Stimulated activated CD8-positive, alpha-beta memory T cell treated with anti-CD3 and anti-CD28 coated beads, Interleukin-4, amount 100 ng/mL, for 24 hours (primary cell): ENCODE results near the gene CLIP2.
"Not testable (repeated sequence)": the region's sequence is repeated elsewhere in the genome, so short reads cannot be mapped to it uniquely, and the experiment has no call there.

ENCODE experiments used
- DNase-seq: peaks from one replicate; pipeline ENCODE4 v3.0.0-alpha.2; 2020; ENCODE audit warnings: low read depth

CLIP2 gene

GRCh38 chr7:74405191-74405898 is 116.1 kb downstream of the CLIP2 start:
- DNase-seq: no peak

- no peak for DNase-seq
These were observed 116.8 kb downstream of the CLIP2 start for GRCh38 chr7:74405899-74406512.

DNA sequence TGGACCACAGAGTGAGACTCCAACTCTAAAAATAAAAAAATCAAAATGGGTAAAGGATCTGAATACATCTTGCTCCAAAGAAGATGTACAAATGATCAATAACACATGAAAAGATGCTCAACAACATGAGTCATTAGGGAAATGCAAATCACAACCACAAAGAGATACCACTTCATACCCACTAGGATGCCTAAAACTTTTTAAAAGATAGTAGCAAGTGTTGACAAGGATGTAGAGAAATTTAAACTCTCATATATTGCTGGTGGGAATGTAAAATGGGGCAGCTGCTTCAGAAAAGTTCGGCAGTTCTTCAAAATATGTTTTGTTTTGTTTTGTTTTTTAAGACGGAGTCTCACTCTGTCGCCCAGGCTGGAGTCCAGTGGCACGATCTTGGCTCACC is 118.8 kb downstream of the CLIP2 start:
- DNase-seq: no peak

DNA sequence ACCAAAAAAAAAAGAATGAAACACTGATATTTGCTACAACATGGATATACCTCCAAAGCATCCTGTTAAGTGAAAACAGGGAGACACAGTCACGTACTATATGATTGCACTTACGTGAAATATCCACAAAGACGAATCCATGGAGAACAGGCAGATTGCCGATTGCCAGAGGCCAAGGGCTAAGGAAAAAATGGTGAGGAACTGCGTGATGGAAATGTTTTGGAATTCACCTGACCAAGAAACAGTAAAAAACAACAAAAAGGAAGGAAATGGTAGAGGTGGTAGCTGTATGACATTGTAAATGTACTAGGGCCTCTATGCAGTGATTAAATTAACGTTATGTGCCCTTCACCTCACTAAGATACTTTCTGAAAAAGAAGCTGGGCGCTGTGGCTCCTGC is 120.4 kb downstream of the CLIP2 start:
- no peak for DNase-seq

- no peak for DNase-seq
These were observed 121.6 kb downstream of the CLIP2 start for GRCh38 chr7:74410772-74411171.

- DNase-seq: not testable (repeated sequence)
These were observed 122.4 kb downstream of the CLIP2 start for GRCh38 chr7:74411571-74411970.

GRCh38 chr7:74412056-74412455 is 122.8 kb downstream of the CLIP2 start:
- no peak for DNase-seq

DNA sequence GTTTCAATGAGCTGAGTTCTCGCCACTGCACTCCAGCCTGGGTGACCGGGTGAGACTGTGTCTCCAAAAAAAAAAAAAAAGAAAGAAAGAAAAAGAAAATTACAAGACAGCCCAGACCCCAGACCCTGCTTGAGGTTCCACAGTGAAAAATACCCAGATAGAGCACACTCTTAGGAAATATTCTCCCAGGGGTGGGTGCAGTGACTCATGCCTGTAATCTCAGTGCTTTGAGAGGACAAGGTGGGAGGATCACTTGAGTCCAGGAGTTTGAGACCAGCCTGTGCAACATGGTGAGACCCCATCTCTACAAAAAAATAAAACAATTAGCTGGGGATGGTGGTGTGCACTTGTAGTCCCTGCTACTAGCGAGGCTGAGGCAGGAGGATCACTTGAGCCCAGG is 123.4 kb downstream of the CLIP2 start:
- DNase-seq: no peak

- DNase-seq: not testable (repeated sequence)
These were observed 125.6 kb downstream of the CLIP2 start for GRCh38 chr7:74414595-74415333.

DNA sequence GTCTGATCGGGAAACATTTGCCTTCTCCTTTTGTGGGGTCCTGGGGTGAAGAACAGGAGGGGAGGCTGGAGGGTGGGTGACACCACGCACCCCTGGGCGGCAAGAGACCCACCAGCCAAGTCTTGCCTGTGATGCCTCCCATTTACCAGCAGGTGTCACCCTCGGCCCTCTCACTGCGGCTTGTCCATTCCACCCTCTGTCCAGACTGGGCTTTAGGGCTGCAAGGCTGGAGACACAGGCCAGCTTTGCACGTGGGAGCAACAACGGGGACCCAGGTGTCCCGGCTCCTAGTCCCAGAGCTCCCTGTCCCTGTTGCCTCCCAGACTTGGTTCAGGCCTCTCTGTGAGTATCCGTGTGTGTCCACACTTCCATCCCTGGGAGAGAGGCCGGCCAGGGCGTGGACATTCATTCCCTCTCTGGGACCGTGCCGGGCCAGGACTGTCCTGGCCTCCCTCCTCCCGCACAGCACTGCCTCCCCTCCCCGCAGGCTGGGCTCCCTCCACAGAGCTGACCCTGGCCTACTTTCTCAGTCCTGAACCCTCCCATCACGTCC is 128.3 kb downstream of the CLIP2 start:
- DNase-seq: peak; percentile 11

GRCh38 chr7:74418076-74418475 is 128.9 kb downstream of the CLIP2 start:
- DNase-seq: no peak

DNA sequence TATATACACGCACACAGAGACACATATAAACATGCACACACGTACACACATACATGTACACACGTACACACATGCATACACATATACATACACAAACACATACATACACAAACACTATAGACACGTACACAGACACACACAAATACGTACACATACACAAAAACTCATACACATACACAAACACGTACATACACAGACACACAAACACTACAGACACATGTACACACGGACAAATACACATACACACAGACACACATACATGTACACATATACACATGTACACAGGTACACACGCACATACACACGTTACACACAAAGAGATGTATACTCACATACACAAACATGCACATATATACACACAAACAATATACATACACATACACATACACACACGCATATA is 129.3 kb downstream of the CLIP2 start:
- DNase-seq: no peak

DNA sequence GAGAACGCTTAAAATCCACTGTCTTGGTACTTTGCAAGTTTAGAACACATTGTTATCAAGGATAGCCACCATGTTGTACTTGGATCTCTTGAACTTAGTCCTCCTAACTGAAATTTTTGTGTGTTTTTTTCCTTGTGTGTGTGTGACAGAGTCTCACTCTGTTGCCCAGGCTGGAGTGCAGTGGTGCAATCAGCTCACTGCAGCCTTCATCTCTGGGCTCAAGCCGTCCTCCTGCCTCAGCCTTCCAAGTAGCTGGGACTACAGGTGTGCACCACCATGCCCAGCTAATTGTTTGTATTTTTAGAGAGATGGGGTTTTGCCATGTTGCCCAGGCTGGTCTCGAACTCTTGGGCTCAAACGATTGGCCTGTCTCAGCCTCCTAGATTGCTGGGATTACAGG is 130.0 kb downstream of the CLIP2 start:
- DNase-seq: not testable (repeated sequence)

GRCh38 chr7:74420006-74420405 is 130.8 kb downstream of the CLIP2 start:
- no peak for DNase-seq

- DNase-seq: no peak
These were observed 135.2 kb downstream of the CLIP2 start for GRCh38 chr7:74424291-74424880.

DNA sequence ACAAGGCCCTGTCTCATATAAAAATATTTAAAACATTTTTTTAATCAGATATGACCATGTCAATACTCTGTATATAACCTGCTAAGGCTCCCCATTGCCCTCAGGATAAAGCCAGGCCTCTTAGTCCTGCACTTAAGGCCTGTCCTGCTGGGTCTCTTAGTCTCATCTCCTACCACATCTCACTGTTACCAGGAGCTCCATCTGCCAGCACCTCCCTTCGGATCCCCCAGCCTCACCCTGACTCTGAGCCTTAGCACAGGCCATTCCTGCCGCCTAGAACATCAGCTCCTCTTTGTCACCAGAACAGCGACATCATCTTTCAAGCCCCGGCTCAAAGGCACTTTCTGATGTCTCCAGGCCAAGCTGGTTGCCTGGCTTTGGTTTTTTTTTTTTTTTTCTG is 138.8 kb downstream of the CLIP2 start:
- DNase-seq: no peak

DNA sequence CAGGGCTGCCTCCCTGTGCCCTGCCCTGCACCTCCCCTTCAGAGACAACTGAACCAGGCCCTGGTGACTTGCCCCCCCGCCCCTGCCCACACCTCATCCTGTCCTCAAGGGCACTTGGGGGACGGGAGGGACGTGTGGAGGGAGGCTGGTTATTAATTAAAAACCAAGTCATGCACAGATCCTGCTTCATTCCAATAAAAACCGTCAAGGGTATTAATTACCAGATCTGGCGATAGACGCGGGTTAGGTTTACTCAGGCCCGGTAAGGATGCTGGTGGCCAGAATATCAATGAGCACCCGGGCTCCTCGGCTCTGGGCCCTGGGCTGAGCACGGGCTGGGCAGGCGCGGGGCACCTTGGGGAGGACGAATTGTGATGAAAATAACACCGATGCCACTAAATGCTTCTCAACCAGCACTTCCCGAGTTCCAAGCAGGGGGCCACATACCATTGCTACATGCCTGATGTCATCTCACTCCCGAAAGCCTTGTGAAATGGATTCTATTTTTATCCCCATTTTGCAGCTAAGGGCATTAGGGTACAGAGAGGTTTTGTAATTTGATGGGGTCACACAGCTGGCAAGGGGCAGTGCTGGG is 140.0 kb downstream of the CLIP2 start:
- DNase-seq: no peak

DNA sequence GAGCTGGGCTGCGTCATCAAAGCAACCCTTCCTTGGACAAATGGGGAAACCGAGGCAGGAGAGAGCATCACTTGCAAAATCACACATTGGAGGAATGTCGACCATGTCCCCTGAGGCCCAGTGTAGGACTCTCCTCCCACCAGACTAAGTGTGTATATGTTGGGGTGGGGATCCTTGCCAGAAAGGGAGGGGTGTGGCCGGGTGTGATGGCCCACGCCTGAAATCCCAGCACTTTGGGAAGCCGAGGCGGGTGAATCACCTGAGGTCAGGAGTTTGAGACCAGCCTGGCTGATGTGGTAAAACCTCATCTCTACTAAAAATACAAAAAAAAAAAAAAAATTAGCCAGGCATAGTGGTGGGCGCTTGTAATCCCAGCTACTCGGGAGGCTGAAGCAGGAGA is 141.2 kb downstream of the CLIP2 start:
- not testable (repeated sequence) for DNase-seq

- no peak for DNase-seq
These were observed 141.8 kb downstream of the CLIP2 start for GRCh38 chr7:74430961-74431466.

DNA sequence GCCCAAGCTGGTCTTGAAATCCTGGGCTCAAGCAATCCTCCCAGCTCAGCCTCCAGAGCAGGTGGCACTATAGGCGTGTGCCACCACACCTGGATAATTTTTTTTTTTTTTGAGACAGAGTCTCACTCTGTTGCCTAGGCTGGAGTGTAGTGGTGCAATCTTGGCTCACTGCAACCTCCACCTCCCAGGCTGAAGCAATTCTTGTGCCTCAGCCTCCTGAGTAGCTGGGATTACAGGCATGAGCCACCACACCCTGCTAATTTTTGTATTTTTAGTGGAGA is 148.0 kb downstream of the CLIP2 start:
- not testable (repeated sequence) for DNase-seq

- DNase-seq: no peak
These were observed 149.1 kb downstream of the CLIP2 start for GRCh38 chr7:74438327-74438726.

GRCh38 chr7:74439541-74439940 is 150.3 kb downstream of the CLIP2 start:
- DNase-seq: no peak
